Activated T-helper 1 cell treated with anti-CD3 and anti-CD28 coated beads, Interleukin-2, amount 50 U/mL, for 16 hours (primary cell): ENCODE data around the gene CDC42EP2.

ENCODE experiments used
- DNase-seq, 2 donors: peaks; one replicate each; pipeline ENCODE4 v3.0.0-alpha.2; 2020; ENCODE audit warnings: low read depth in 1 of 2, low spot score in 1 of 2

Gene CDC42EP2

GRCh38 chr11:65297026-65297672 is 17.5 kb upstream of the CDC42EP2 start:
- DNase-seq: no peak

- DNase-seq: no peak
Observed at GRCh38 chr11:65298131-65298535, 16.5 kb upstream of the CDC42EP2 start.

- no peak for DNase-seq
Observed at GRCh38 chr11:65298655-65299179, 15.9 kb upstream of the CDC42EP2 start.

GRCh38 chr11:65300621-65301275 is 13.9 kb upstream of the CDC42EP2 start:
- DNase-seq: no peak

- DNase-seq: no peak
Observed at GRCh38 chr11:65301491-65302329, 13.0 kb upstream of the CDC42EP2 start.

GRCh38 chr11:65303555-65303954 is 11.1 kb upstream of the CDC42EP2 start:
- DNase-seq: no peak

GRCh38 chr11:65304110-65304509 is 10.6 kb upstream of the CDC42EP2 start:
- no peak for DNase-seq

GRCh38 chr11:65304613-65305012 is 10.1 kb upstream of the CDC42EP2 start:
- no peak for DNase-seq

- no peak for DNase-seq
Observed at GRCh38 chr11:65305501-65306268, 9.0 kb upstream of the CDC42EP2 start.

- no peak for DNase-seq
Observed at GRCh38 chr11:65307298-65308229, 7.1 kb upstream of the CDC42EP2 start.

GRCh38 chr11:65308281-65308891 is 6.3 kb upstream of the CDC42EP2 start:
- DNase-seq: no peak

GRCh38 chr11:65309006-65309405 is 5.7 kb upstream of the CDC42EP2 start:
- DNase-seq: no peak

GRCh38 chr11:65310215-65310614 is 4.5 kb upstream of the CDC42EP2 start:
- DNase-seq: no peak

GRCh38 chr11:65310736-65311135 is 3.9 kb upstream of the CDC42EP2 start:
- DNase-seq: no peak

- no peak for DNase-seq
Observed at GRCh38 chr11:65311170-65311678, 3.4 kb upstream of the CDC42EP2 start.

- DNase-seq: peak; percentile 67 to 72
Observed at GRCh38 chr11:65315204-65315865, 669 bp downstream of the CDC42EP2 start.

GRCh38 chr11:65315866-65316226 is 1.2 kb downstream of the CDC42EP2 start:
- DNase-seq: no peak

GRCh38 chr11:65316227-65317024 is 1.8 kb downstream of the CDC42EP2 start:
- no peak for DNase-seq
